Measurements from ENCODE around the gene GNL2.

DNA sequence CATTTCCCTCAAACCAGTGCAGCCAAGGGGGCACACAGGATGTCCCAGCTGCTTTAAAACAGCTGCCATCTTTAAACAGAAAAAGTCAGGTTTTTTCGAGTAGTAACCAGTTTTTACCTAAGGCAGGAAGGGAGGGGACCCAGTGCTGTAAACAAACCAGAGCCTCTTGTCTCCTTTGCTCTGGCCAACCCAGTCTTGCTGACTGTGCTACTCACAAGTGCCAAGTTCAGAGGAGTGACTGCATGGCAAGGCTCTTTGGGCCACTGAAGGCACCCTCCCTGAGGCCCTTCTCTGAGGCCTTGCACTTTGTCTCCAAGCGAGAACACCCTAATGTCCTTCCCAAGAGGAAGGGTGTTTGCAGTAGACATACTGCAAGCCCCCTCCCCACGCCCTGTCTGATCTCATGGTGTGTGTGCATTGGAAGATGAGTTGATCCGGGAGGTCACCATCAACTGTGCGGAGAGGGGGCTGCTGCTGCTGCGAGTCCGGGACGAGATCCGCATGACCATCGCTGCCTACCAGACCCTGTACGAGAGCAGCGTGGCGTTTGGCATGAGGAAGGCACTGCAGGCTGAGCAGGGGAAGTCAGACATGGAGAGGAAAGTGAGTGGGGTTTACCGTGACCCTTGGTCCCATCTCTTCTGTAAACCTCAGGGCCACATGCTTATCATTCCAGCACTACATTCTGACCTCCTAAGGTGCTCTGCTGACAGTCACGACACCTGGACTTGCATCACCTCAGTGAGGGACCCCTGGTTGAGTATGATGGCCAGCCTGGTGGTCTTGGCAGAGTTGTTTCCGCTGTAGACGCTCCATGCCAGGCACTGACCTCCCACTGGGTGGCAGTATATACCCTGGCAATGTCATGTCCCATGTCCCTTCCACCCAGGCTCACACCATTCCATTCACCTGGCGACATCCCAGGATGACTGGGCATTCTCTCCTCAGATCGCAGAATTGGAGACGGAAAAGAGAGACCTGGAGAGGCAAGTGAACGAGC lies 34.3 kb downstream of the GNL2 start:
- TF ChIP-seq, protein P1, sequence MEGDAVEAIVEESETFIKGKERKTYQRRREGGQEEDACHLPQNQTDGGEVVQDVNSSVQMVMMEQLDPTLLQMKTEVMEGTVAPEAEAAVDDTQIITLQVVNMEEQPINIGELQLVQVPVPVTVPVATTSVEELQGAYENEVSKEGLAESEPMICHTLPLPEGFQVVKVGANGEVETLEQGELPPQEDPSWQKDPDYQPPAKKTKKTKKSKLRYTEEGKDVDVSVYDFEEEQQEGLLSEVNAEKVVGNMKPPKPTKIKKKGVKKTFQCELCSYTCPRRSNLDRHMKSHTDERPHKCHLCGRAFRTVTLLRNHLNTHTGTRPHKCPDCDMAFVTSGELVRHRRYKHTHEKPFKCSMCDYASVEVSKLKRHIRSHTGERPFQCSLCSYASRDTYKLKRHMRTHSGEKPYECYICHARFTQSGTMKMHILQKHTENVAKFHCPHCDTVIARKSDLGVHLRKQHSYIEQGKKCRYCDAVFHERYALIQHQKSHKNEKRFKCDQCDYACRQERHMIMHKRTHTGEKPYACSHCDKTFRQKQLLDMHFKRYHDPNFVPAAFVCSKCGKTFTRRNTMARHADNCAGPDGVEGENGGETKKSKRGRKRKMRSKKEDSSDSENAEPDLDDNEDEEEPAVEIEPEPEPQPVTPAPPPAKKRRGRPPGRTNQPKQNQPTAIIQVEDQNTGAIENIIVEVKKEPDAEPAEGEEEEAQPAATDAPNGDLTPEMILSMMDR (IDR thresholded peaks at IDR 0.05), result peak in 2 of 5 experiments; percentile 5 to 29
- TF ChIP-seq POLR2A (IDR thresholded peaks at IDR 0.05), result no peak

All from tibial nerve (tissue), 3 donors.